Calu3 (cell line): ENCODE measurements around the gene GINM1. TPM values are rescaled to one million over a fixed set of nuclear protein-coding genes. Genes with fewer than 3 reads are reported as not detected.

Experiments
- BruUV-seq: library from RNA; stranded (reverse); fragments of 400-500 nt; replicated peaks from 2 replicates; lab custom pipeline; 2021; lab: Mats Ljungman, UMichigan
- CTCF ChIA-PET: fragments of 300-600 bp; sonication (Branson Sonifier 250); formaldehyde crosslinking; loops from one replicate; lab custom pipeline; 2022; ENCODE audit warnings: antibody characterized with exemption; lab: Charles Lee
- DNase-seq: peaks from one replicate; pipeline ENCODE4 v3.0.0; 2022
- H3K27ac Mint-ChIP-seq: one replicate; pipeline ENCODE4 v1.8.0; 2022; ENCODE audit warnings: mixed read lengths; ENCODE audit not compliant: unreplicated experiment
- H3K27me3 Mint-ChIP-seq: one replicate; pipeline ENCODE4 v1.8.0; 2022; ENCODE audit warnings: mixed read lengths; ENCODE audit not compliant: unreplicated experiment
- H3K36me3 Mint-ChIP-seq: one replicate; pipeline ENCODE4 v1.8.0; 2022; ENCODE audit warnings: mild to moderate bottlenecking, moderate library complexity, mixed read lengths; ENCODE audit not compliant: insufficient read depth, unreplicated experiment
- H3K4me1 Mint-ChIP-seq: one replicate; pipeline ENCODE4 v1.8.0; 2022; ENCODE audit warnings: mild to moderate bottlenecking, low read depth, mixed read lengths; ENCODE audit not compliant: unreplicated experiment
- H3K4me3 Mint-ChIP-seq: one replicate; pipeline ENCODE4 v1.8.0; 2022; ENCODE audit warnings: mild to moderate bottlenecking, low read depth, moderate library complexity, mixed read lengths; ENCODE audit not compliant: unreplicated experiment
- H3K9me3 Mint-ChIP-seq: one replicate; pipeline ENCODE4 v1.8.0; 2022; ENCODE audit warnings: low read depth, mixed read lengths; ENCODE audit not compliant: unreplicated experiment
- CTCF ChIP-seq: fragments of 200-600 bp; IDR thresholded peaks from one replicate; pipeline ENCODE4 v1.8.0; 2022; ENCODE audit warnings: antibody characterized with exemption; ENCODE audit not compliant: unreplicated experiment
- intact Hi-C: fragments of 100-400 bp; cut with micrococcal nuclease; formaldehyde crosslinking; loops from one replicate; pipeline ENCODE4 v1.10.0; 2022; ENCODE audit not compliant: unreplicated experiment
- total RNA-seq: library from RNA; stranded (reverse); gene quantifications from 2 replicates; pipeline ENCODE4 v1.2.3, GENCODE V29; 2022

Gene GINM1
- total RNA-seq, 1 experiment from 2014 or later: 26.7 TPM

GRCh38 chr6:149615805-149616204 lies 49.6 kb downstream of the GINM1 start:
- no peak for DNase-seq
- H3K36me3 Mint-ChIP-seq: peaks cover 7% of the 10 kb centered on the region
- H3K27me3 Mint-ChIP-seq: no peaks in the 10 kb centered on the region
- no peaks in the 10 kb centered on the region for H3K9me3 Mint-ChIP-seq
- no peak for TF ChIP-seq CTCF
- no peak overlapping the region for H3K4me3 Mint-ChIP-seq
- no TSS peak for BruUV-seq
- no peaks in the 10 kb centered on the region for H3K4me1 Mint-ChIP-seq
- CTCF ChIA-PET: no interaction called here
- intact Hi-C loops: no loop called here
- no peak overlapping the region for H3K27ac Mint-ChIP-seq

- no peak overlapping the region for H3K4me3 Mint-ChIP-seq
Measured at GRCh38 chr6:149627672-149628071, 61.5 kb downstream of the GINM1 start.

GRCh38 chr6:149628875-149629510 lies 62.8 kb downstream of the GINM1 start:
- Mint-ChIP-seq H3K9me3 (no peaks in the 10 kb centered on the region), H3K4me1 (peaks cover 7% of the 10 kb centered on the region), H3K4me3 (no peak overlapping the region), H3K27ac (peak overlapping the region; percentile 25), H3K36me3 (no peaks in the 10 kb centered on the region), H3K27me3 (no peaks in the 10 kb centered on the region)
- no TSS peak for BruUV-seq
- no peak for TF ChIP-seq CTCF
- DNase-seq: no peak
- CTCF ChIA-PET: no interaction called here
- intact Hi-C loops: no loop called here

More at GRCh38 chr6:149627672-149628071, 61.5 kb downstream of the GINM1 start:
- peaks cover 7% of the 10 kb centered on the region for H3K4me1 Mint-ChIP-seq
- intact Hi-C loops: no loop called here
- no peaks in the 10 kb centered on the region for H3K9me3 Mint-ChIP-seq
- CTCF ChIA-PET: no interaction called here
- TF ChIP-seq CTCF: no peak
- H3K36me3 Mint-ChIP-seq: no peaks in the 10 kb centered on the region
- BruUV-seq: no TSS peak
- no peaks in the 10 kb centered on the region for H3K27me3 Mint-ChIP-seq
- H3K27ac Mint-ChIP-seq: no peak overlapping the region
- DNase-seq: no peak

GRCh38 chr6:149634315-149634714 lies 68.1 kb downstream of the GINM1 start:
- no TSS peak for BruUV-seq
- Mint-ChIP-seq H3K27me3 (no peaks in the 10 kb centered on the region), H3K36me3 (no peaks in the 10 kb centered on the region), H3K4me1 (peaks cover 3% of the 10 kb centered on the region), H3K27ac (no peak overlapping the region), H3K4me3 (no peak overlapping the region), H3K9me3 (no peaks in the 10 kb centered on the region)
- CTCF ChIA-PET: no interaction called here
- intact Hi-C loops: no loop called here
- TF ChIP-seq CTCF: no peak
- DNase-seq: no peak
